GM12878 (cell line): Measurements from ENCODE around the gene CHRNA9. TPM values are rescaled to one million over a fixed set of nuclear protein-coding genes. Genes with fewer than 3 reads are reported as not detected.

ENCODE experiments used
- FOXM1 ChIP-seq: IDR thresholded peaks from 2 replicates; pipeline ENCODE4 v1.6.1; 2012; ENCODE audit warnings: low read depth, mild to moderate bottlenecking, inconsistent platforms, low read length, moderate library complexity
- HDAC2 ChIP-seq: fragments of 200-600 bp; sonication (generic); IDR thresholded peaks from 2 replicates; pipeline ENCODE4 v1.6.1; 2017
- IKZF1 ChIP-seq: fragments of 450-650 bp; conservative IDR thresholded peaks from 2 replicates; pipeline ENCODE4 v1.6.1; 2017; ENCODE audit warnings: antibody characterized with exemption, mild to moderate bottlenecking
- IRF3 ChIP-seq: fragments of 450-650 bp; IDR thresholded peaks from 2 replicates; pipeline ENCODE4 v1.6.1; 2014; ENCODE audit warnings: mild to moderate bottlenecking
- NFYA ChIP-seq: IDR thresholded peaks from 2 replicates; pipeline ENCODE4 v1.6.1; 2011; ENCODE audit warnings: low read depth, mild to moderate bottlenecking, low read length, improper control_type of control experiment, borderline replicate concordance
- NRF1 ChIP-seq: conservative IDR thresholded peaks from 2 replicates; pipeline ENCODE4 v1.6.1; 2011; ENCODE audit warnings: mild to moderate bottlenecking, low read depth, low read length, improper control_type of control experiment
- PRDM15 ChIP-seq: fragments of 450-650 bp; formaldehyde crosslinking; IDR thresholded peaks from 2 replicates; pipeline ENCODE4 v1.4.0; 2020; ENCODE audit warnings: mild to moderate bottlenecking, moderate library complexity
- SIN3A ChIP-seq: IDR thresholded peaks from 2 replicates; pipeline ENCODE4 v1.6.1; 2012; ENCODE audit warnings: low read depth, low read length, improper control_type of control experiment
- TBL1XR1 ChIP-seq: IDR thresholded peaks from 2 replicates; pipeline ENCODE4 v1.6.1; 2012; ENCODE audit warnings: low read depth, low read length, improper control_type of control experiment
- ZBED1 ChIP-seq: IDR thresholded peaks from 2 replicates; pipeline ENCODE4 v1.6.1; 2016; ENCODE audit warnings: borderline replicate concordance
- ZBTB4 ChIP-seq: fragments of 450-650 bp; formaldehyde crosslinking; IDR thresholded peaks from 2 replicates; pipeline ENCODE4 v1.4.0; 2022; ENCODE audit warnings: mild to moderate bottlenecking, moderate library complexity
- ZNF622 ChIP-seq: fragments of 450-650 bp; IDR thresholded peaks from 2 replicates; pipeline ENCODE4 v1.6.1; 2017; ENCODE audit warnings: mild to moderate bottlenecking, inconsistent platforms
- ZZZ3 ChIP-seq: IDR thresholded peaks from 2 replicates; pipeline ENCODE4 v1.6.1; 2011; ENCODE audit warnings: low read depth; ENCODE audit not compliant: control insufficient read depth, insufficient read length
- polyA plus RNA-seq, 11 experiments: library from polyadenylated mRNA; depleted of rRNA in 4 of 11; unstranded in 6 of 11; stranded (reverse) in 5 of 11; fragments of >200 nt; fragmentation: Nextera tagmentation in 4 of 11; fragmentation: Illumina TruSeq in 1 of 11; extraction: Ambion mirVana in 4 of 11; extraction: Trizol in 1 of 11; gene quantifications; 1 replicate in 1 of 11; 2 replicates in 10 of 11; pipeline versions ENCODE4 v1.2.1 to v1.2.3, GENCODE V29; 2011 to 2016; ENCODE audit warnings: inconsistent platforms in 2 of 11, missing spikeins in 2 of 11, low read depth in 1 of 11
- total RNA-seq, 4 experiments: library from RNA; depleted of rRNA in 3 of 4; stranded (reverse); fragments of >200 nt in 3 of 4; fragmentation: Illumina TruSeq in 1 of 4; extraction: Trizol in 1 of 4; gene quantifications; 2 replicates each; pipeline versions ENCODE4 v1.2.1 to v1.2.3, GENCODE V29; 2013 to 2021
- TF ChIP-seq, protein P1 (sequence below): fragments of 450-650 bp; IDR thresholded peaks from 2 replicates; pipeline ENCODE4 v1.6.1; 2016; ENCODE audit warnings: mild to moderate bottlenecking
- TF ChIP-seq, protein P2 (sequence below): fragments of 450-650 bp; IDR thresholded peaks from 2 replicates; pipeline ENCODE4 v1.6.1; 2018; ENCODE audit warnings: mild to moderate bottlenecking, low read depth, moderate library complexity; ENCODE audit not compliant: partially characterized antibody
- TF ChIP-seq, protein P3 (sequence below): fragments of 450-650 bp; IDR thresholded peaks from 2 replicates; pipeline ENCODE4 v1.6.1; 2017; ENCODE audit warnings: borderline replicate concordance

CHRNA9 gene
- total and polyA plus RNA-seq, 10 of the 15 experiments (the other 5 are each of a cell fraction or from before 2014, with no cell fraction given): 0.05 to 0.09 (median 0.08) TPM; not detected in 7

DNA sequence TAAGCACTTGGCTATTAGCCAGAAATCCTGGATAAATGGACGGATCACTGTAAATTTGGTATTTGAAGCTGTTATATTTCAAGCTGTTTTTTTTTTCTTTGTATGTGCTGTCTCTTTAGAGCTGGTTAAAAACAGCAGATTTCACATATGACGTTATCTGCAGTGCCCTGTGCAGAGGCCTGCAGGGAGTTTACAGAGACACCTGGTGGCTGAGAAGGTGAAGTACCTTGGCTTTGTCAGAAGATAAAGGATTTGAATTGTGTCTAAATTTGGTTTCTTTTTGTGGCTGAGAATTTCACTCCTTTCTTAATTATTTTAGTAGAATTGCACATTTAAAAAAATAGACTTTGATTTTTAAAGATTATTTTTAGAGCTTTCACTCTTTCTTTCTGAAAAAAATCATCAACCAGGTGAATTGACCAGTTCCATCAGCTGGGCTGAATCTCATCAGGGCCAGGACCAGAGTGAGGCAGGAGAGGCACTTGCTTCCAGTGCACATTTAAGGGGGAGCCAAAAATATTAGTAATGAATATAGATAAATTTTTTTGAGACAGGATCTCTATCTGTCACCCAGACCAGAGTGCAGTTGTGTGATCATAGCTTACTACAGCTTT lies 9.6 kb upstream of the CHRNA9 start (continued):
- TF ChIP-seq PRDM15 (CRISPR knock-in tag) (no peak), NFYA (no peak), NRF1 (no peak), FOXM1 (peak; percentile 77), HDAC2 (no peak), IKZF1 (no peak), ZBTB4 (CRISPR knock-in tag) (no peak), IRF3 (no peak), ZNF622 (no peak), ZZZ3 (no peak), ZBED1 (no peak), TBL1XR1 (no peak), SIN3A (no peak)
- TF ChIP-seq, protein P1, sequence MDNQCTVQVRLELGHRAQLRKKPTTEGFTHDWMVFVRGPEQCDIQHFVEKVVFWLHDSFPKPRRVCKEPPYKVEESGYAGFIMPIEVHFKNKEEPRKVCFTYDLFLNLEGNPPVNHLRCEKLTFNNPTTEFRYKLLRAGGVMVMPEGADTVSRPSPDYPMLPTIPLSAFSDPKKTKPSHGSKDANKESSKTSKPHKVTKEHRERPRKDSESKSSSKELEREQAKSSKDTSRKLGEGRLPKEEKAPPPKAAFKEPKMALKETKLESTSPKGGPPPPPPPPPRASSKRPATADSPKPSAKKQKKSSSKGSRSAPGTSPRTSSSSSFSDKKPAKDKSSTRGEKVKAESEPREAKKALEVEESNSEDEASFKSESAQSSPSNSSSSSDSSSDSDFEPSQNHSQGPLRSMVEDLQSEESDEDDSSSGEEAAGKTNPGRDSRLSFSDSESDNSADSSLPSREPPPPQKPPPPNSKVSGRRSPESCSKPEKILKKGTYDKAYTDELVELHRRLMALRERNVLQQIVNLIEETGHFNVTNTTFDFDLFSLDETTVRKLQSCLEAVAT: no peak
- TF ChIP-seq, protein P2, sequence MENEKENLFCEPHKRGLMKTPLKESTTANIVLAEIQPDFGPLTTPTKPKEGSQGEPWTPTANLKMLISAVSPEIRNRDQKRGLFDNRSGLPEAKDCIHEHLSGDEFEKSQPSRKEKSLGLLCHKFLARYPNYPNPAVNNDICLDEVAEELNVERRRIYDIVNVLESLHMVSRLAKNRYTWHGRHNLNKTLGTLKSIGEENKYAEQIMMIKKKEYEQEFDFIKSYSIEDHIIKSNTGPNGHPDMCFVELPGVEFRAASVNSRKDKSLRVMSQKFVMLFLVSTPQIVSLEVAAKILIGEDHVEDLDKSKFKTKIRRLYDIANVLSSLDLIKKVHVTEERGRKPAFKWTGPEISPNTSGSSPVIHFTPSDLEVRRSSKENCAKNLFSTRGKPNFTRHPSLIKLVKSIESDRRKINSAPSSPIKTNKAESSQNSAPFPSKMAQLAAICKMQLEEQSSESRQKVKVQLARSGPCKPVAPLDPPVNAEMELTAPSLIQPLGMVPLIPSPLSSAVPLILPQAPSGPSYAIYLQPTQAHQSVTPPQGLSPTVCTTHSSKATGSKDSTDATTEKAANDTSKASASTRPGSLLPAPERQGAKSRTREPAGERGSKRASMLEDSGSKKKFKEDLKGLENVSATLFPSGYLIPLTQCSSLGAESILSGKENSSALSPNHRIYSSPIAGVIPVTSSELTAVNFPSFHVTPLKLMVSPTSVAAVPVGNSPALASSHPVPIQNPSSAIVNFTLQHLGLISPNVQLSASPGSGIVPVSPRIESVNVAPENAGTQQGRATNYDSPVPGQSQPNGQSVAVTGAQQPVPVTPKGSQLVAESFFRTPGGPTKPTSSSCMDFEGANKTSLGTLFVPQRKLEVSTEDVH: no peak
- TF ChIP-seq, protein P3, sequence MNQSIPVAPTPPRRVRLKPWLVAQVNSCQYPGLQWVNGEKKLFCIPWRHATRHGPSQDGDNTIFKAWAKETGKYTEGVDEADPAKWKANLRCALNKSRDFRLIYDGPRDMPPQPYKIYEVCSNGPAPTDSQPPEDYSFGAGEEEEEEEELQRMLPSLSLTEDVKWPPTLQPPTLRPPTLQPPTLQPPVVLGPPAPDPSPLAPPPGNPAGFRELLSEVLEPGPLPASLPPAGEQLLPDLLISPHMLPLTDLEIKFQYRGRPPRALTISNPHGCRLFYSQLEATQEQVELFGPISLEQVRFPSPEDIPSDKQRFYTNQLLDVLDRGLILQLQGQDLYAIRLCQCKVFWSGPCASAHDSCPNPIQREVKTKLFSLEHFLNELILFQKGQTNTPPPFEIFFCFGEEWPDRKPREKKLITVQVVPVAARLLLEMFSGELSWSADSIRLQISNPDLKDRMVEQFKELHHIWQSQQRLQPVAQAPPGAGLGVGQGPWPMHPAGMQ: no peak
